Psoas muscle (tissue), 8 donors: ENCODE data around the gene IQSEC1. TPM values are rescaled to one million over a fixed set of nuclear protein-coding genes. Genes with fewer than 3 reads are reported as not detected.

Experiments used
- ATAC-seq, 4 donors: fragments of 200-7000 bp; cut with Tn5 transposase; one replicate each; pipeline ENCODE4 v1.9.1; 2020; ENCODE audit warnings: moderate library complexity in 3 of 4, mild to moderate bottlenecking in 2 of 4
- DNase-seq, 2 donors: peaks; one replicate each; pipeline ENCODE4 v3.0.0-alpha.2; 2020
- H3K27ac ChIP-seq: fragments of 200-600 bp; one replicate; pipeline ENCODE4 v1.8.0; 2022
- H3K27me3 ChIP-seq, 3 donors: fragments of 200-600 bp in 1 of 3; one replicate each; pipeline versions ENCODE4 v1.6.1 to v1.8.0; 2013 to 2022; ENCODE audit warnings: low read length in 2 of 3, mild to moderate bottlenecking in 2 of 3, moderate library complexity in 1 of 3; ENCODE audit not compliant: insufficient read depth in 3 of 3
- H3K36me3 ChIP-seq, 2 donors: fragments of 200-600 bp in 1 of 2; one replicate each; pipeline versions ENCODE4 v1.6.1 to v1.8.0; 2013 to 2022; ENCODE audit warnings: low read depth in 1 of 2, mild to moderate bottlenecking in 1 of 2, moderate library complexity in 1 of 2; ENCODE audit not compliant: insufficient read depth in 1 of 2
- H3K4me1 ChIP-seq: fragments of 200-600 bp; one replicate; pipeline ENCODE4 v1.8.0; 2022
- H3K4me3 ChIP-seq: fragments of 200-600 bp; one replicate; pipeline ENCODE4 v1.8.0; 2022; ENCODE audit warnings: mild to moderate bottlenecking
- H3K9me3 ChIP-seq: fragments of 200-600 bp; one replicate; pipeline ENCODE4 v1.8.0; 2022
- CTCF ChIP-seq: fragments of 200-600 bp; IDR thresholded peaks from one replicate; pipeline ENCODE4 v1.8.0; 2022; ENCODE audit warnings: antibody characterized with exemption
- WGBS, 3 donors: extraction: QIAGEN DNeasy Blood & Tissue Kit; methylation state at CpG; one replicate each; pipeline versions ENCODE4 v1.1.6 to v1.1.7; 2013; 5-methylcytosine and 5-hydroxymethylcytosine counted together
- intact Hi-C, 2 donors: fragments of 100-400 bp; cut with DNase I; formaldehyde crosslinking; loops; one replicate each; pipeline versions ENCODE4 v1.11.0 to v1.14.2; 2022
- polyA plus RNA-seq, 3 donors: library from polyadenylated mRNA; stranded (reverse); fragments of 200-250 nt; gene quantifications; one replicate each; pipeline ENCODE4 v1.2.3, GENCODE V29; 2013
- total RNA-seq, 4 donors: library from RNA; stranded (reverse); fragmentation: NEBNext Ultra II Directional in 2 of 4; extraction: Animal tissue kit (Norgen Biotek cat#: 25700) in 2 of 4; gene quantifications; one replicate each; pipeline versions ENCODE4 v1.2.1 to v1.2.4, GENCODE V29; 2021 to 2023
- donor health status: healthy with polysubstance abuse.
- donor health status: DM: no; HTN: no; CAD: no; lungs with moderate emphysema.
- donor health status: Bipolar disorder and iron deficiency.
- donor health status: healthy.
- donor health status: DM: yes; HTN: yes; CAD: no.
- donor health status: DM: no; HTN: no; CAD: no.
- donor health status: DM: no; HTN: no; CAD: no.
- donor health status: DM: yes; HTN: yes; CAD: no.

The IQSEC1 gene
- total and polyA plus RNA-seq, 7 donors, result 8.6 to 45.4 (median 28.0) TPM

DNA sequence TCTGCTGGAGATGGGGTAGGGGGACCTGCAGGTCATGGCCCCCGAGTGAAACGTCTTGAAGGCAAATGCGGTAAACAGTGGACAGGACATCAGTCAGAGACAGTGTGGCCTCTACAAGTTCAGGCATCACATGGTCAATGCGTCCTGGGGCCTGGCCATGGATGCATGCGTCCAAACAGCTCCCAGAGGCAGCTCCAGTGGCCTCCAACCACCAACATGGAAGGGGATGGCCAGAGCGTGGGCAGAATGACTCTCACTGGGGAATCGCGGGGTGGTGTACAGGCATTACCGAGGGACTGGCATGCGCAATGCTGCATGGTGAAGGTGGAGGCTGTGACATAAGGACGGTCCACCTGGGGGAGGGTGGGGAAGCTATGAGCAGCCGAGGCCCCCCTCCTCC lies 35.6 kb upstream of the IQSEC1 start:
- no peaks in the 10 kb centered on the region for H3K9me3 ChIP-seq
- WGBS, 3 donors, result 92 to 96% (median 95%) methylated on average over 12 of the region's 12 CpGs
- no peak for ATAC-seq
- H3K27ac ChIP-seq, result no peak overlapping the region
- peaks cover 17% of the 10 kb centered on the region for H3K4me1 ChIP-seq
- no peak for TF ChIP-seq CTCF
- H3K27me3 ChIP-seq, result no peaks in the 10 kb centered on the region
- no peak overlapping the region for H3K4me3 ChIP-seq
- no peaks in the 10 kb centered on the region for H3K36me3 ChIP-seq
- DNase-seq, result no peak
- intact Hi-C loops, result no loop called here

DNA sequence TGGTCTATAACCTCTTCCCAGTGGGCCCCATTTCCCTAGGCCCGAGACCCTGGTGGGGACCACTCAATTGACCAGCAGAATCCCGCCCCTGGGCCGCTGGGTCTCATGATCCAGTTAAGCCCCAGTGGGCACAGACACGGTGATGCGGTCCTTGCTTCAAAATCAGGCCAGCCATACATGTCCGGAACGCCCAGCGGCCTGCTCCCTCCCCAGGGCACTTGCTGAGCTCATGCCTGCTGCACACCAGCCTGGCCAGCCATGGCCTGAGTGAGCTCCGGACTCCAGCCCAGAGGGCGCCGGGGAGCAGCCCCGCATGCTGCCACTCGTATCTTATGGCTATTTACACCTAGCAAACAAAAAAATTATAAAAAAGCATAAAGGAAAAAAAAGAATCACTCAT lies 34.4 kb upstream of the IQSEC1 start:
- WGBS, 3 donors, result 84 to 88% (median 87%) methylated on average over 13 of the region's 13 CpGs
- no peaks in the 10 kb centered on the region for H3K36me3 ChIP-seq
- DNase-seq (peak in 1 of 2 donors; percentile 28), ATAC-seq (no peak)
- intact Hi-C loops, result no loop called here
- no peak overlapping the region for H3K27ac ChIP-seq
- H3K4me3 ChIP-seq, result no peak overlapping the region
- TF ChIP-seq CTCF, result no peak
- H3K9me3 ChIP-seq, result no peaks in the 10 kb centered on the region
- no peaks in the 10 kb centered on the region for H3K27me3 ChIP-seq
- H3K4me1 ChIP-seq, result peaks cover 17% of the 10 kb centered on the region

- WGBS, 3 donors, result 75 to 79% (median 77%) methylated on average over 6 of the region's 6 CpGs
- no peaks in the 10 kb centered on the region for H3K9me3 ChIP-seq
- DNase-seq, result no peak
Observed at GRCh38 chr3:13106308-13107001, 33.2 kb upstream of the IQSEC1 start.

DNA sequence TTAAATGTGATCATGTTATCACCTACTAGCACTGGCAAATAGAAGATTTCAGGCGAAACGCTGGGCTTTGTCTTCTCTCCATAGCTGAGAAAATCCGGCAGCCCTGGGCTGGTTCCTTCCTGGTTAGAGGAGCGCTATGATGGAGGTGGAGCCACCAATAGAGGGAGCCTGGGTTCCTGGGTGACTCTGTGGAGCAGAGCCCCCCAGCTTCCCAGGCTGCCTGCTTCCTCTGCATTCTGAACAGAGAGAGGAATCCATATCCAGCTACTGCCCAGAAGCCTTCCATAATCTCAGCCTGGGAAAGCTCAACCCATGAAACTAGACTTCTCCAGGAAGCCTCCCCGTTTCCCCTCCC lies 32.6 kb upstream of the IQSEC1 start:
- DNase-seq (peak in 1 of 2 donors; percentile 34), ATAC-seq (no peak)
- H3K36me3 ChIP-seq, result no peaks in the 10 kb centered on the region
- no peaks in the 10 kb centered on the region for H3K27me3 ChIP-seq
- WGBS, 3 donors, result 92 to 97% (median 95%) methylated on average over 5 of the region's 5 CpGs
- no peak overlapping the region for H3K27ac ChIP-seq
- H3K9me3 ChIP-seq, result no peaks in the 10 kb centered on the region
- no peak for TF ChIP-seq CTCF
- H3K4me3 ChIP-seq, result no peak overlapping the region
- H3K4me1 ChIP-seq, result peaks cover 2% of the 10 kb centered on the region
- intact Hi-C loops, result no loop called here

More at GRCh38 chr3:13106308-13107001, 33.2 kb upstream of the IQSEC1 start:
- Histone ChIP-seq H3K4me1 (peaks cover 7% of the 10 kb centered on the region), H3K4me3 (no peak overlapping the region), H3K27me3 (no peaks in the 10 kb centered on the region), H3K27ac (no peak overlapping the region), H3K36me3 (no peaks in the 10 kb centered on the region)
- intact Hi-C loops, result no loop called here
- TF ChIP-seq CTCF, result no peak
- no peak for ATAC-seq
